ENCODE results near the gene CCDC85C.

DNA sequence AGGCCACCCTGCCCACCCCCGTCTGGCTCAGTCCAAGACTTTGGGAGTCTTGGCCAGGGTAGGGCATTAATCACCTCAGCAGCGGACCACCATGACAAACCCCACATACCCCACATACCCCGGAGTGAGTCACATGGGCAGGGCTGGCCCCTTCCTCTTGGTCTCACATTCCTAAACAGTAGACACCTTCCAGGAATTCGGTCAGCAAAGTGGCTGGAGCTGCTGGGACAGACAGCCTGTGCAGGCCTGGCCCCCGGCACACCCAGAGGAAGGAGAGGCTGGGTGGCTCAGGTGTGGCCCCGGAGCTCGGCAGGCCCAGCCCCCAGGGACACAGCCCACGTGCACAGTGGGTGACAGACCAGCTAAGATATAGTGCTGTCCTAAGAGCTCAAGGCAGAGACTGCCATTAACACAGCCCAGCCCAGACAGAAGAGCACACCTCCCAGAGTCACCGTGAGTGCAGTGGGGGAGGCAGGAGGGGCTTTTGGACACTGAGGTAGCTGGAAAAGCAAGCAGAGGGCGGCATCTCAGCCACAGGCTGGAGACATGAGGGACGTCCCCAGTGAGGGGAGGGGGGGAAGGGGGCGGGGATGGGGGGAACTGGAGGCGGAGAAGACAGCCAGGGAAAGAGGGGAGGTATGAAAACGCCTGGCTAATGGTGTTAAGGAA lies 24.0 kb downstream of the CCDC85C start:
- TF ChIP-seq, protein P1, sequence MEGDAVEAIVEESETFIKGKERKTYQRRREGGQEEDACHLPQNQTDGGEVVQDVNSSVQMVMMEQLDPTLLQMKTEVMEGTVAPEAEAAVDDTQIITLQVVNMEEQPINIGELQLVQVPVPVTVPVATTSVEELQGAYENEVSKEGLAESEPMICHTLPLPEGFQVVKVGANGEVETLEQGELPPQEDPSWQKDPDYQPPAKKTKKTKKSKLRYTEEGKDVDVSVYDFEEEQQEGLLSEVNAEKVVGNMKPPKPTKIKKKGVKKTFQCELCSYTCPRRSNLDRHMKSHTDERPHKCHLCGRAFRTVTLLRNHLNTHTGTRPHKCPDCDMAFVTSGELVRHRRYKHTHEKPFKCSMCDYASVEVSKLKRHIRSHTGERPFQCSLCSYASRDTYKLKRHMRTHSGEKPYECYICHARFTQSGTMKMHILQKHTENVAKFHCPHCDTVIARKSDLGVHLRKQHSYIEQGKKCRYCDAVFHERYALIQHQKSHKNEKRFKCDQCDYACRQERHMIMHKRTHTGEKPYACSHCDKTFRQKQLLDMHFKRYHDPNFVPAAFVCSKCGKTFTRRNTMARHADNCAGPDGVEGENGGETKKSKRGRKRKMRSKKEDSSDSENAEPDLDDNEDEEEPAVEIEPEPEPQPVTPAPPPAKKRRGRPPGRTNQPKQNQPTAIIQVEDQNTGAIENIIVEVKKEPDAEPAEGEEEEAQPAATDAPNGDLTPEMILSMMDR (IDR thresholded peaks at IDR 0.05) = no peak
- TF ChIP-seq POLR2A (IDR thresholded peaks at IDR 0.05) = no peak

Data from testis (tissue), 2 donors.